ENCODE results near the gene SMARCB1.

DNA sequence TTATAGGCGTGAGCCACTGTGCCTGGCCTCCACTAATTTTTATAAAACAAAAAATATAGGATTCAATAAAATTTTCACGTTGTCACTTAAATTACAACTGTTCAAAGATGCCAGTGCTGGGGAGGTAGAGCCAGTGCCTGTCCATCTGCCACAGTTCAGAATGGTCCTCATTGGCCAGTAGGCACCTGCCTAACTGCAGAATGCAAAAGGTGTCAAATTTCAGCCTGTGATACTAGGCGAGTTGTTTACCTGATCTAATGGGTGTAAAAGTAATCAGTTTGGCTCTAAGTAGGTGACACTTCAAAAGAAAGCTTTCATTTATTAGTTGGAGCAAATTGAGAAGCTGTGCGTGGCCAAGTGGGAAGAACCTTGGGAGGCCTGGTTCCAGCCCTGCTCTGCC lies 2.4 kb downstream of the SMARCB1 start:
- TF ChIP-seq, protein P1, sequence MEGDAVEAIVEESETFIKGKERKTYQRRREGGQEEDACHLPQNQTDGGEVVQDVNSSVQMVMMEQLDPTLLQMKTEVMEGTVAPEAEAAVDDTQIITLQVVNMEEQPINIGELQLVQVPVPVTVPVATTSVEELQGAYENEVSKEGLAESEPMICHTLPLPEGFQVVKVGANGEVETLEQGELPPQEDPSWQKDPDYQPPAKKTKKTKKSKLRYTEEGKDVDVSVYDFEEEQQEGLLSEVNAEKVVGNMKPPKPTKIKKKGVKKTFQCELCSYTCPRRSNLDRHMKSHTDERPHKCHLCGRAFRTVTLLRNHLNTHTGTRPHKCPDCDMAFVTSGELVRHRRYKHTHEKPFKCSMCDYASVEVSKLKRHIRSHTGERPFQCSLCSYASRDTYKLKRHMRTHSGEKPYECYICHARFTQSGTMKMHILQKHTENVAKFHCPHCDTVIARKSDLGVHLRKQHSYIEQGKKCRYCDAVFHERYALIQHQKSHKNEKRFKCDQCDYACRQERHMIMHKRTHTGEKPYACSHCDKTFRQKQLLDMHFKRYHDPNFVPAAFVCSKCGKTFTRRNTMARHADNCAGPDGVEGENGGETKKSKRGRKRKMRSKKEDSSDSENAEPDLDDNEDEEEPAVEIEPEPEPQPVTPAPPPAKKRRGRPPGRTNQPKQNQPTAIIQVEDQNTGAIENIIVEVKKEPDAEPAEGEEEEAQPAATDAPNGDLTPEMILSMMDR (IDR thresholded peaks at IDR 0.05), result no peak
- TF ChIP-seq POLR2A (IDR thresholded peaks at IDR 0.05), result no peak
